ENCODE results near the gene LCK.

- TF ChIP-seq CTCF (IDR thresholded peaks at IDR 0.05; ENCODE audit: low read length), result no peak
- TF ChIP-seq EZH2 (IDR thresholded peaks at IDR 0.05; ENCODE audit: borderline replicate concordance, low read length), result no peak
These were observed 6.1 kb downstream of the LCK start for GRCh38 chr1:32257227-32257508.

All from OCI-LY1 (cell line).